Chondrocyte (in vitro differentiated cells): ENCODE results near the gene GSG1L. TPM values are rescaled to one million over a fixed set of nuclear protein-coding genes. Genes with fewer than 3 reads are reported as not detected.

ENCODE experiments used
- DNase-seq: peaks from one replicate; pipeline ENCODE4 v3.0.0; 2021; ENCODE audit warnings: mixed read lengths, low spot score
- H3K27ac Mint-ChIP-seq: one replicate; pipeline ENCODE4 v1.8.0; 2021; ENCODE audit warnings: mild to moderate bottlenecking, moderate library complexity, mixed read lengths; ENCODE audit not compliant: unreplicated experiment
- H3K27me3 Mint-ChIP-seq: 2 replicates; pipeline ENCODE4 v1.8.0; 2021; ENCODE audit warnings: low read depth, mixed read lengths
- H3K36me3 Mint-ChIP-seq: 2 replicates; pipeline ENCODE4 v1.8.0; 2021; ENCODE audit warnings: low read depth, mixed read lengths
- H3K4me1 Mint-ChIP-seq: 2 replicates; pipeline ENCODE4 v1.8.0; 2021; ENCODE audit warnings: low read depth, mild to moderate bottlenecking, mixed read lengths
- H3K4me3 Mint-ChIP-seq: one replicate; pipeline ENCODE4 v1.8.0; 2021; ENCODE audit warnings: mild to moderate bottlenecking, moderate library complexity, mixed read lengths; ENCODE audit not compliant: unreplicated experiment
- H3K9me3 Mint-ChIP-seq: 2 replicates; pipeline ENCODE4 v1.8.0; 2021; ENCODE audit warnings: low read depth, mixed read lengths
- total RNA-seq: library from RNA; stranded (reverse); gene quantifications from 3 replicates; pipeline ENCODE4 v1.2.1, GENCODE V29; 2021
- TF ChIP-seq, protein P1 (sequence below): fragments of 200-600 bp; sonication (generic); IDR thresholded peaks from 2 replicates; pipeline ENCODE4 v1.5.0; 2021; ENCODE audit warnings: antibody characterized with exemption, mild to moderate bottlenecking, moderate library complexity

The GSG1L gene
- total RNA-seq, 1 donor from 2014 or later = not detected

DNA sequence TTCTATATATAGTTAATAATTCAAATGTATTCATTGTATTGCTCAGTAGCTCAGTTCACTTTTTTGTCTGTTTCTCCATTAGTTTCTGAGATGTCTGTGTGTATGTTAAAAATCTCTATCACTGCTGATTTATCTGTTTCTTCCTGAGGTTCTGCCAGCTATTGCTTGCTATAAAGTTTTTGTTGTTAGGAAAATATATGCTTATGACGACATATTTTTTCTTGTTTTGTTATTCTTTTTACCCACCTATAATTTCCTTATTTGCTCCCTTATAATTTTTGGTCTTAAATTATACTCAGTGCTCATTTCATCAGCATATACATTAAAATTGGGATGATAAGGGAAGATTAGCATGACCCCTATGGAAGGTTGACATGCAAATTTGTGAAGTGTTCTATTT lies 200.6 kb downstream of the GSG1L start:
- H3K9me3 Mint-ChIP-seq = peaks cover 28% of the 10 kb centered on the region
- H3K36me3 Mint-ChIP-seq = peaks cover 6% of the 10 kb centered on the region
- H3K4me1 Mint-ChIP-seq = no peaks in the 10 kb centered on the region
- no peak overlapping the region for H3K4me3 Mint-ChIP-seq
- DNase-seq = no peak
- TF ChIP-seq, protein P1, sequence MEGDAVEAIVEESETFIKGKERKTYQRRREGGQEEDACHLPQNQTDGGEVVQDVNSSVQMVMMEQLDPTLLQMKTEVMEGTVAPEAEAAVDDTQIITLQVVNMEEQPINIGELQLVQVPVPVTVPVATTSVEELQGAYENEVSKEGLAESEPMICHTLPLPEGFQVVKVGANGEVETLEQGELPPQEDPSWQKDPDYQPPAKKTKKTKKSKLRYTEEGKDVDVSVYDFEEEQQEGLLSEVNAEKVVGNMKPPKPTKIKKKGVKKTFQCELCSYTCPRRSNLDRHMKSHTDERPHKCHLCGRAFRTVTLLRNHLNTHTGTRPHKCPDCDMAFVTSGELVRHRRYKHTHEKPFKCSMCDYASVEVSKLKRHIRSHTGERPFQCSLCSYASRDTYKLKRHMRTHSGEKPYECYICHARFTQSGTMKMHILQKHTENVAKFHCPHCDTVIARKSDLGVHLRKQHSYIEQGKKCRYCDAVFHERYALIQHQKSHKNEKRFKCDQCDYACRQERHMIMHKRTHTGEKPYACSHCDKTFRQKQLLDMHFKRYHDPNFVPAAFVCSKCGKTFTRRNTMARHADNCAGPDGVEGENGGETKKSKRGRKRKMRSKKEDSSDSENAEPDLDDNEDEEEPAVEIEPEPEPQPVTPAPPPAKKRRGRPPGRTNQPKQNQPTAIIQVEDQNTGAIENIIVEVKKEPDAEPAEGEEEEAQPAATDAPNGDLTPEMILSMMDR = no peak
- no peak overlapping the region for H3K27ac Mint-ChIP-seq
- peaks cover under 1% of the 10 kb centered on the region for H3K27me3 Mint-ChIP-seq

GRCh38 chr16:27860091-27860490 lies 203.4 kb downstream of the GSG1L start:
- Mint-ChIP-seq H3K27me3 (peaks cover 15% of the 10 kb centered on the region), H3K4me1 (no peaks in the 10 kb centered on the region), H3K4me3 (no peak overlapping the region), H3K9me3 (peaks cover 22% of the 10 kb centered on the region), H3K27ac (no peak overlapping the region), H3K36me3 (peaks cover 6% of the 10 kb centered on the region)
- TF ChIP-seq, protein P1 = no peak
- DNase-seq = peak; percentile 61

DNA sequence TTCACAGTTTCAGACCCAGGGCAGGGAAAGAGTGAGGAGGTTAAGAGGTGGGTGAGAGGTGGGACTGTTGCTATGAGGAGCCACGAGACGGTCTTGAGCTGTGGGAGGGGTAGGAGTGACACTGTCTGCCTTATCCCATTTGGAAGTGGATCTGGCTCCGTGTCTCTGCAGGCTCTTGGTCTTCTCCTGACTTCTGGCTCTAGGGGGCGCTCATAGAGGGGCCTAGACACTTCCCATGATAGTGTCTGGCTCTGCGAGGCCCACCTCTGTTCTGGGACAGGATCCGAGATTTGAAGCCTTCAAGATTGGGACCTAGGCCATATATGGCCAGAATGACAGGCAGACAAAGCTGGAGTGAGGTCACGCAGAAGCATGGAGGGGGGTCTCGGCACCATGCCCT lies 204.5 kb downstream of the GSG1L start:
- H3K4me1 Mint-ChIP-seq = no peaks in the 10 kb centered on the region

DNA sequence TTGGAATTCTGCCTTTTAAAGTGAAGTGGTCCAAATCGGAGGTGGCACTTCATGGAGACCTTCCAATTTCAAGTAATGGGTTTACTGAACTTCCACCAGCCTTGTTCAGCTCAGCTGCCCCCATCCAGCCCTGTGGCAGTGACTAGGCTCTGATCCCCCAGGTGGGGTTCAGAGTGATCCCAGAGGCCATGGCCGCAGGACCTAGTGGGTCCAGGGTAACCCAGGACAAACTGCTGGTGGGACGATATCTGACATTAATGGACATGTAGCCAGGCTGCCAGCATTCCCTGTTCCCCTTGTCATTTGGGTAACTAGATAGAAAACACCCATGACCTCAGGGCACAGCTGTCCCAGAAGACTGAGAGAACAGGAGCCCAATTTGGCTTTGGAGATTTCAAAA lies 209.9 kb downstream of the GSG1L start:
- Mint-ChIP-seq H3K27ac (no peak overlapping the region), H3K4me1 (peaks cover 5% of the 10 kb centered on the region), H3K4me3 (no peak overlapping the region), H3K27me3 (peaks cover 53% of the 10 kb centered on the region), H3K36me3 (peaks cover 2% of the 10 kb centered on the region), H3K9me3 (no peaks in the 10 kb centered on the region)
- TF ChIP-seq, protein P1 = no peak
- DNase-seq = peak; percentile 50

More for the DNA sequence above, 204.5 kb downstream of the GSG1L start:
- TF ChIP-seq, protein P1 = no peak
- Mint-ChIP-seq H3K27me3 (peaks cover 17% of the 10 kb centered on the region), H3K36me3 (peaks cover 4% of the 10 kb centered on the region), H3K9me3 (peaks cover 16% of the 10 kb centered on the region), H3K27ac (no peak overlapping the region), H3K4me3 (no peak overlapping the region)
- DNase-seq = no peak

GRCh38 chr16:27853101-27853500 lies 210.4 kb downstream of the GSG1L start:
- TF ChIP-seq, protein P1 = no peak

More at GRCh38 chr16:27853101-27853500, 210.4 kb downstream of the GSG1L start:
- Mint-ChIP-seq H3K27ac (no peak overlapping the region), H3K4me3 (no peak overlapping the region), H3K36me3 (peaks cover 2% of the 10 kb centered on the region), H3K27me3 (peaks cover 59% of the 10 kb centered on the region), H3K9me3 (no peaks in the 10 kb centered on the region), H3K4me1 (peaks cover 5% of the 10 kb centered on the region)
- peak; percentile 12 for DNase-seq
